GM12801 (cell line): ENCODE measurements around the gene PPIP5K2.

Experiments
- CTCF ChIP-seq: IDR thresholded peaks from one replicate; pipeline ENCODE4 v1.5.1; 2011; ENCODE audit warnings: control low read depth; ENCODE audit not compliant: insufficient read length; ENCODE audit errors: extremely low read depth

The PPIP5K2 gene

GRCh38 chr5:103234239-103234975 lies 114.3 kb downstream of the PPIP5K2 start:
- TF ChIP-seq CTCF, result no peak

- no peak for TF ChIP-seq CTCF
These were observed 115.8 kb downstream of the PPIP5K2 start for GRCh38 chr5:103235891-103236290.

GRCh38 chr5:103237778-103238177 lies 117.7 kb downstream of the PPIP5K2 start:
- TF ChIP-seq CTCF, result no peak

- no peak for TF ChIP-seq CTCF
These were observed 123.6 kb downstream of the PPIP5K2 start for GRCh38 chr5:103243665-103244064.

GRCh38 chr5:103244398-103244797 lies 124.3 kb downstream of the PPIP5K2 start:
- TF ChIP-seq CTCF, result no peak

GRCh38 chr5:103245761-103246160 lies 125.7 kb downstream of the PPIP5K2 start:
- TF ChIP-seq CTCF, result no peak

GRCh38 chr5:103247118-103247517 lies 127.0 kb downstream of the PPIP5K2 start:
- no peak for TF ChIP-seq CTCF
